Retinal pigment epithelial cell (primary cell): ENCODE measurements around the gene NDRG4.
A peak's percentile ranks its signal among the peaks of the same experiment; 100 is the strongest.

Experiments
- DNase-seq: peaks from one replicate; pipeline ENCODE4 v3.0.0-alpha.2; 2010; ENCODE audit warnings: low read depth
- H3K4me3 ChIP-seq: 2 replicates; pipeline ENCODE4 v1.5.1; 2011; ENCODE audit warnings: mild to moderate bottlenecking, low read length, control low read depth, moderate library complexity
- CTCF ChIP-seq: conservative IDR thresholded peaks from 2 replicates; pipeline ENCODE4 v1.5.1; 2011; ENCODE audit warnings: low read depth, low read length, control low read depth, inconsistent platforms

The NDRG4 gene

GRCh38 chr16:58500430-58501241 lies 693 bp downstream of the NDRG4 start:
- H3K4me3 ChIP-seq: peak overlapping the region; percentile 60
- no peak for TF ChIP-seq CTCF
- no peak for DNase-seq

GRCh38 chr16:58501242-58502131 lies 1.5 kb downstream of the NDRG4 start:
- TF ChIP-seq CTCF: no peak
- peak overlapping the region; percentile 60 for H3K4me3 ChIP-seq
- DNase-seq: no peak

GRCh38 chr16:58502217-58502921 lies 2.4 kb downstream of the NDRG4 start:
- DNase-seq: no peak
- no peak for TF ChIP-seq CTCF
- no peak overlapping the region for H3K4me3 ChIP-seq

- DNase-seq: no peak
- no peak for TF ChIP-seq CTCF
- H3K4me3 ChIP-seq: no peak overlapping the region
These were observed 3.4 kb downstream of the NDRG4 start for GRCh38 chr16:58503166-58503862.

GRCh38 chr16:58503863-58504688 lies 4.1 kb downstream of the NDRG4 start:
- no peak for DNase-seq
- H3K4me3 ChIP-seq: no peak overlapping the region
- no peak for TF ChIP-seq CTCF
